Measurements from ENCODE around the gene PISD. TPM values are rescaled to one million over a fixed set of nuclear protein-coding genes. Genes with fewer than 3 reads are reported as not detected.

Gene PISD
- total and polyA plus RNA-seq, 9 of the 15 experiments (the other 6 are each of a cell fraction or from before 2014, with no cell fraction given), result 24.5 to 65.9 (median 36.6) TPM

- Histone ChIP-seq H3K79me2 (ENCODE audit: control insufficient read depth, insufficient read depth, low read length) (no peaks in the 10 kb centered on the region), H3K4me3 (no peak overlapping the region), H3K27ac (ENCODE audit: extremely low read depth, low read depth, low read length) (no peak overlapping the region), H3K9me1 (ENCODE audit: control insufficient read depth, insufficient read depth, low read length) (no peaks in the 10 kb centered on the region), H3K9me3 (replicated peaks; ENCODE audit: control insufficient read depth, insufficient read depth, low read depth, low read length) (no peaks in the 10 kb centered on the region), H2AFZ (ENCODE audit: low read depth, low read length) (no peak overlapping the region), H4K20me1 (replicated peaks; ENCODE audit: control insufficient read depth, insufficient read depth, low read length) (no peaks in the 10 kb centered on the region), H3K9ac (ENCODE audit: insufficient read depth in 1 of 2, low read depth in 2 of 2, low read length in 2 of 2) (no peak overlapping the region), H3K4me1 (replicated peaks in 1 of 2; ENCODE audit: control insufficient read depth in 2 of 2, insufficient read depth in 2 of 2, low read length in 2 of 2) (peaks cover 3 to 4% of the 10 kb centered on the region in 2 experiments; a peak in 3 of 5 replicates), H3K27me3 (ENCODE audit: control insufficient read depth in 2 of 2, insufficient read depth in 2 of 2, low read length in 2 of 2) (no peaks in the 10 kb centered on the region), H3K4me2 (ENCODE audit: insufficient read depth, low read length) (no peak overlapping the region), H3K36me3 (ENCODE audit: control insufficient read depth, insufficient read depth, low read length) (no peaks in the 10 kb centered on the region)
- ChIA-PET CTCF (ENCODE audit: low intra/inter-chr PET ratio) (no interaction called here), POLR2A (interaction anchor here (1.0 kb wide), 1 partner anchor 12 kb away, joined by 3 read pairs; no protein-coding TSS in a partner anchor)
- ATAC-seq (no peak), DNase-seq (ENCODE audit: extremely low read depth in 1 of 4, low spot score in 3 of 4) (no peak), FAIRE-seq (no peak)
- 59% methylated on average over 2 of the region's 2 CpGs for WGBS (ENCODE audit: insufficient coverage, low coverage, missing lambda C conversion rate)
- BruUV-seq (replicated peaks), result no TSS peak
- in situ Hi-C loops (cut with MboI) (no loop called here), intact Hi-C loops (cut with micrococcal nuclease) (no loop called here)
- TF ChIP-seq TAF1 (IDR thresholded peaks at IDR 0.05; ENCODE audit: control insufficient read depth, extremely low read depth, insufficient read depth, low read length, severe bottlenecking) (no peak), PHB (CRISPR knock-in tag; IDR thresholded peaks at IDR 0.05) (no peak), PCBP2 (IDR thresholded peaks at IDR 0.05; ENCODE audit: low read depth, low read length, poor library complexity, severe bottlenecking) (no peak), SNIP1 (IDR thresholded peaks at IDR 0.05; ENCODE audit: low read depth) (no peak), JUNB (CRISPR knock-in tag; conservative IDR thresholded peaks at IDR 0.05) (no peak), ZNF57 (CRISPR knock-in tag; IDR thresholded peaks at IDR 0.05) (no peak), ZBTB43 (CRISPR knock-in tag; IDR thresholded peaks at IDR 0.05) (no peak), SMC3 (conservative IDR thresholded peaks at IDR 0.05; ENCODE audit: insufficient read depth, low read depth, low read length) (no peak), ZNF436 (CRISPR knock-in tag; IDR thresholded peaks at IDR 0.05) (no peak), PHF20 (IDR thresholded peaks at IDR 0.05; ENCODE audit: partially characterized antibody) (no peak), KDM4B (IDR thresholded peaks at IDR 0.05; ENCODE audit: borderline replicate concordance in 2 of 2, low read depth in 1 of 2) (no peak), FIP1L1 (IDR thresholded peaks at IDR 0.05; ENCODE audit: low read depth, low read length, poor library complexity, severe bottlenecking) (no peak), ARID3A (IDR thresholded peaks at IDR 0.05; ENCODE audit: borderline replicate concordance, low read depth, low read length) (no peak)
- TF ChIP-seq, protein P1, sequence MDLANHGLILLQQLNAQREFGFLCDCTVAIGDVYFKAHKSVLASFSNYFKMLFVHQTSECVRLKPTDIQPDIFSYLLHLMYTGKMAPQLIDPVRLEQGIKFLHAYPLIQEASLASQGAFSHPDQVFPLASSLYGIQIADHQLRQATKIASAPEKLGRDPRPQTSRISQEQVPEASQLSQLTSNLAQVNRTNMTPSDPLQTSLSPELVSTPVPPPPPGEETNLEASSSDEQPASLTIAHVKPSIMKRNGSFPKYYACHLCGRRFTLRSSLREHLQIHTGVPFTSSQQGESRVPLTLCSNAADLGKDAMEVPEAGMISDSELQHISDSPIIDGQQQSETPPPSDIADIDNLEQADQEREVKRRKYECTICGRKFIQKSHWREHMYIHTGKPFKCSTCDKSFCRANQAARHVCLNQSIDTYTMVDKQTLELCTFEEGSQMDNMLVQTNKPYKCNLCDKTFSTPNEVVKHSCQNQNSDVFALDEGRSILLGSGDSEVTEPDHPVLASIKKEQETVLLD (IDR thresholded peaks at IDR 0.05), result no peak
- TF ChIP-seq, protein P2, sequence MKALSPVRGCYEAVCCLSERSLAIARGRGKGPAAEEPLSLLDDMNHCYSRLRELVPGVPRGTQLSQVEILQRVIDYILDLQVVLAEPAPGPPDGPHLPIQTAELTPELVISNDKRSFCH (CRISPR knock-in tag; IDR thresholded peaks at IDR 0.05), result no peak
- TF ChIP-seq, protein P2 (tag; IDR thresholded peaks at IDR 0.05), result no peak
Observed at GRCh38 chr22:31595271-31595670, 66.7 kb downstream of the PISD start.
